AG09309 (cell line): Measurements from ENCODE around the gene TRIM31.

ENCODE experiments used
- DNase-seq: peaks from one replicate; pipeline ENCODE4 v3.0.0-alpha.2; 2010; ENCODE audit warnings: low read depth
- H3K4me3 ChIP-seq: 2 replicates; pipeline ENCODE4 v1.5.1; 2011; ENCODE audit warnings: mild to moderate bottlenecking, low read depth, low read length, moderate library complexity; ENCODE audit not compliant: control insufficient read depth
- CTCF ChIP-seq: IDR thresholded peaks from 2 replicates; pipeline ENCODE4 v1.5.1; 2011; ENCODE audit warnings: mild to moderate bottlenecking, low read depth, low read length, inconsistent platforms; ENCODE audit not compliant: insufficient read depth, control insufficient read depth; ENCODE audit errors: missing control alignments

Gene TRIM31

GRCh38 chr6:30061858-30062458 is 50.9 kb downstream of the TRIM31 start:
- no peak for DNase-seq
- peak overlapping the region; percentile 88 for H3K4me3 ChIP-seq
- no peak for TF ChIP-seq CTCF

- peak; percentile 79 for DNase-seq
- H3K4me3 ChIP-seq: peak within 1 kb of the TSS; percentile 88
- no peak for TF ChIP-seq CTCF
Measured at GRCh38 chr6:30061092-30061857, 51.6 kb downstream of the TRIM31 start, which contains the start of gene POLR1H. Gene POLR1H, plus strand, starts transcription at chr6:30061265. Its CDS starts 260 bp downstream, at chr6:30061525.

- no peak for DNase-seq
- H3K4me3 ChIP-seq: peak overlapping the region; percentile 88
- no peak for TF ChIP-seq CTCF
Measured at GRCh38 chr6:30060606-30061091, 52.2 kb downstream of the TRIM31 start.

DNA sequence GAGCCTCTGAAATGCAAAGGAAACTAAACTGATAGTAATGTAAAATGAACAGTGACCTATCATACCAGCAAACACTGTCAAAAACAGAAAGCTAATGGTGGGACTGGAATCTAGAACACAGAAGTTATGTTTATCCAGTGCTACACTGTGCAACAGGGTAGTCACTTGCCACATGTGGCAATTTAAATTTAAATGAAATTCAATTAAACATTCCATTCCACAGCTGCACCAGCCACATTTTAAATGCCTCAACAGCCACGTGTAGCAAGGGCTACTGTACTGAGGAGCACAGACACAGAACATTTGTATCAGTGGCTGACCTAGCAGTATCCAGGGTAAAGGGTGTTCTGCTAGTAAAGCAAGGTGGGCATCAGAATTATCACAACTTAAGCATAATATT is 57.4 kb downstream of the TRIM31 start:
- DNase-seq: no peak
- no peak overlapping the region for H3K4me3 ChIP-seq
- TF ChIP-seq CTCF: no peak

GRCh38 chr6:30053682-30054081 is 59.2 kb downstream of the TRIM31 start:
- H3K4me3 ChIP-seq: no peak overlapping the region
- no peak for TF ChIP-seq CTCF
- no peak for DNase-seq
